HepG2 (cell line): ENCODE data around the gene LDLRAD3. TPM values are rescaled to one million over a fixed set of nuclear protein-coding genes. Genes with fewer than 3 reads are reported as not detected.

ENCODE experiments used
- ATAC-seq: fragments of 200-7000 bp; cut with Tn5 transposase; 3 replicates; pipeline ENCODE4 v1.9.1; 2020; ENCODE audit warnings: mild to moderate bottlenecking, moderate library complexity
- BruUV-seq: library from RNA; stranded (reverse); fragments of 400-500 nt; replicated peaks from 2 replicates; lab custom pipeline; 2021; lab: Mats Ljungman, UMichigan
- CTCF ChIA-PET: fragments of 300-600 bp; formaldehyde crosslinking; extraction: SDS; loops from one replicate; lab custom pipeline; 2021; ENCODE audit warnings: low total read pairs, inconsistent platforms, low intra/inter-chr PET ratio; lab: Yijun Ruan, JAX
- POLR2A ChIA-PET: fragments of 350-600 bp; sonication (Branson Sonifier 250); formaldehyde crosslinking; loops from one replicate; lab custom pipeline; 2020; ENCODE audit warnings: antibody characterized with exemption, inconsistent platforms; lab: Yijun Ruan, JAX
- DNase-seq: peaks from one replicate; pipeline ENCODE4 v3.0.0-alpha.2; 2015; ENCODE audit warnings: low spot score
- FAIRE-seq: peaks from 3 replicates; lab custom pipeline; 2011; peaks lifted over from hg19 to GRCh38; lab: Jason Lieb, UNC
- H2AFZ ChIP-seq: one replicate; pipeline ENCODE4 v1.6.1; 2011; ENCODE audit warnings: low read length, inconsistent platforms
- H3K27ac ChIP-seq: fragments of 300-600 bp; 3 replicates; pipeline ENCODE4 v1.8.0; 2011; ENCODE audit warnings: mixed run types, mild to moderate bottlenecking, mixed read lengths, low read length, inconsistent platforms; ENCODE audit not compliant: insufficient read depth; ENCODE audit errors: extremely low read length
- H3K27me3 ChIP-seq, 2 experiments: fragments of 200-600 bp in 1 of 2; 2 replicates in 1 of 2; 3 replicates in 1 of 2; pipeline versions ENCODE4 v1.6.0 to v1.8.0; 2011; ENCODE audit warnings: low read length in 2 of 2, mild to moderate bottlenecking in 2 of 2, moderate library complexity in 2 of 2, inconsistent platforms in 1 of 2; ENCODE audit not compliant: insufficient read depth in 2 of 2, control insufficient read depth in 1 of 2
- H3K36me3 ChIP-seq, 2 experiments: fragments of 200-600 bp in 1 of 2; replicated peaks in 1 of 2; 2 replicates in 1 of 2; 3 replicates in 1 of 2; pipeline versions ENCODE4 v1.5.1 to v1.8.0; 2011; ENCODE audit warnings: low read length in 2 of 2, inconsistent platforms in 1 of 2; ENCODE audit not compliant: insufficient read depth in 2 of 2, control insufficient read depth in 1 of 2
- H3K4me1 ChIP-seq: 2 replicates; pipeline ENCODE4 v1.5.1; 2012; ENCODE audit warnings: low read length, inconsistent platforms; ENCODE audit not compliant: insufficient read depth
- H3K4me2 ChIP-seq: 2 replicates; pipeline ENCODE4 v1.6.0; 2011; ENCODE audit warnings: low read depth, low read length, inconsistent platforms
- H3K4me3 ChIP-seq, 3 experiments: fragments of 200-600 bp in 1 of 3; sonication (generic), shearing (Covaris generic) in 1 of 3; replicated peaks in 1 of 3; 2 replicates each; pipeline ENCODE4 v1.5.1; 2011 to 2016; ENCODE audit warnings: low read length in 3 of 3, inconsistent platforms in 2 of 3, low read depth in 2 of 3, mild to moderate bottlenecking in 2 of 3, control low read depth in 1 of 3, mixed read lengths in 1 of 3; ENCODE audit not compliant: insufficient read depth in 1 of 3
- H3K79me2 ChIP-seq: one replicate; pipeline ENCODE4 v1.6.1; 2011; ENCODE audit warnings: low read length, inconsistent platforms; ENCODE audit not compliant: insufficient read depth
- H3K9ac ChIP-seq: 2 replicates; pipeline ENCODE4 v1.6.0; 2011; ENCODE audit warnings: mild to moderate bottlenecking, low read depth, low read length, inconsistent platforms; ENCODE audit not compliant: insufficient read depth
- H3K9me3 ChIP-seq: 2 replicates; pipeline ENCODE4 v1.5.1; 2012; ENCODE audit warnings: mild to moderate bottlenecking, low read length
- H4K20me1 ChIP-seq: 2 replicates; pipeline ENCODE4 v1.6.0; 2011; ENCODE audit warnings: inconsistent platforms, mild to moderate bottlenecking, low read length, moderate library complexity; ENCODE audit not compliant: insufficient read depth
- ERF ChIP-seq: IDR thresholded peaks from 2 replicates; pipeline ENCODE4 v1.6.1; 2018; ENCODE audit warnings: missing biosample characterization, missing genetic modification reagents
- HNRNPH1 ChIP-seq: fragments of 200-400 bp; formaldehyde crosslinking; optimal IDR thresholded peaks from 2 replicates; pipeline ENCODE3; 2017; ENCODE audit warnings: mild to moderate bottlenecking, low read depth, low read length
- NONO ChIP-seq, 2 experiments: fragments of 450-650 bp in 1 of 2; sonication (generic) in 1 of 2; formaldehyde crosslinking in 1 of 2; IDR thresholded peaks in 1 of 2; conservative IDR thresholded peaks in 1 of 2; 2 replicates each; pipeline versions ENCODE4 v1.6.1 to v1.8.0; 2017 to 2022; ENCODE audit warnings: mild to moderate bottlenecking in 1 of 2, missing genetic modification reagents in 1 of 2, moderate library complexity in 1 of 2
- ZNF318 ChIP-seq: sonication (generic); formaldehyde crosslinking; IDR thresholded peaks from 2 replicates; pipeline ENCODE4 v1.4.0; 2020; ENCODE audit warnings: mild to moderate bottlenecking, missing genetic modification reagents
- ZNF446 ChIP-seq: sonication (generic); formaldehyde crosslinking; IDR thresholded peaks from 2 replicates; pipeline ENCODE4 v1.5.0; 2020; ENCODE audit warnings: mild to moderate bottlenecking, missing genetic modification reagents
- ZNF644 ChIP-seq: IDR thresholded peaks from 2 replicates; pipeline ENCODE4 v1.6.1; 2016; ENCODE audit warnings: low read depth
- WGBS: methylation state at CpG from one replicate; pipeline ENCODE4 v1.1.6; 2017; ENCODE audit warnings: low lambda C conversion rate; 5-methylcytosine and 5-hydroxymethylcytosine counted together
- in situ Hi-C: cut with HindIII; loops from 2 replicates; pipeline ENCODE4 v1.10.0; 2017; ENCODE audit warnings: low pct_unique_long_range_greater_than_20kb; ENCODE audit not compliant: extremely low pct_ligation_motif_present
- intact Hi-C: fragments of 100-400 bp; cut with micrococcal nuclease; formaldehyde crosslinking; loops from one replicate; pipeline ENCODE4 v1.10.0; 2022; ENCODE audit not compliant: unreplicated experiment
- polyA plus RNA-seq, 8 experiments: library from polyadenylated mRNA; depleted of rRNA in 3 of 8; stranded (reverse) in 7 of 8; unstranded in 1 of 8; fragments of >200 nt; fragmentation: Illumina TruSeq in 4 of 8; extraction: Trizol in 4 of 8; gene quantifications; 2 replicates each; pipeline versions ENCODE4 v1.2.1 to v1.2.3, GENCODE V29; 2011 to 2016; ENCODE audit warnings: low read depth in 4 of 8, missing spikeins in 1 of 8, mixed read lengths in 1 of 8; ENCODE audit not compliant: insufficient read depth in 1 of 8
- total RNA-seq, 5 experiments: library from RNA; depleted of rRNA; stranded (reverse); fragments of >200 nt; fragmentation: Illumina TruSeq; extraction: Trizol; gene quantifications; 2 replicates each; pipeline ENCODE4 v1.2.3, GENCODE V29; 2016; ENCODE audit warnings: low read depth in 1 of 5
- TF ChIP-seq, protein P1 (sequence below): sonication (generic); formaldehyde crosslinking; conservative IDR thresholded peaks from 2 replicates; pipeline ENCODE4 v1.4.0; 2020; ENCODE audit warnings: missing genetic modification reagents

The LDLRAD3 gene
- total and polyA plus RNA-seq, 2 of the 13 experiments (the other 11 are each of a cell fraction or from before 2014, with no cell fraction given), result 0.50 to 0.60 TPM

DNA sequence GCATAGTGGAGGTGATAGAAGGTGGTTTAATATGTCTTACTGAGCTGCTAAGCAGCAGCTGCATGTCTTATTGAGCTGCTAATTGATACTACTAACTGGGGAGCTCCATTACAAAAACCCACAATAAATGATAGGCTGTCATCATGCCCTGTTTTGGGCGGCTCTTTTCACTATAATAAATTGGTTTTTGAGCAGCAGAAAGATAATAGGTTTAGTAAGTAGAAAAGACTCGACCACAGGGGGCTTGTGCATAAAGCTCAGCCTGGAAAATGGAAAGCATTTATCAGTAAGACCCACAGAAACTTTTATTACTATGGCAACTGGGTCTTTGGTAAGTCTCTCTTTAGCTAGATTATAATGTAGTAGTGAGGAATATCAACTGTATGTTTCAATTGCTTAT, 117.6 kb downstream of the LDLRAD3 start:
- FAIRE-seq (no peak), ATAC-seq (no peak), DNase-seq (no peak)
- Histone ChIP-seq H3K9me3 (peaks cover under 1% of the 10 kb centered on the region; the same call in 1 of the 2 replicates), H3K27me3 (no peaks in the 10 kb centered on the region; a peak in 1 of 5 replicates), H3K79me2 (no peaks in the 10 kb centered on the region), H3K4me3 (no peak overlapping the region), H2AFZ (no peak overlapping the region), H3K4me2 (no peak overlapping the region), H3K27ac (no peak overlapping the region), H3K4me1 (no peaks in the 10 kb centered on the region), H4K20me1 (no peaks in the 10 kb centered on the region), H3K36me3 (no peaks in the 10 kb centered on the region), H3K9ac (no peak overlapping the region)
- TF ChIP-seq NONO (IDR thresholded peaks at IDR 0.05) (no peak), NONO (CRISPR knock-in tag; conservative IDR thresholded peaks at IDR 0.05) (no peak), ZNF644 (CRISPR knock-in tag) (no peak), ERF (no peak)
- TF ChIP-seq, protein P1, sequence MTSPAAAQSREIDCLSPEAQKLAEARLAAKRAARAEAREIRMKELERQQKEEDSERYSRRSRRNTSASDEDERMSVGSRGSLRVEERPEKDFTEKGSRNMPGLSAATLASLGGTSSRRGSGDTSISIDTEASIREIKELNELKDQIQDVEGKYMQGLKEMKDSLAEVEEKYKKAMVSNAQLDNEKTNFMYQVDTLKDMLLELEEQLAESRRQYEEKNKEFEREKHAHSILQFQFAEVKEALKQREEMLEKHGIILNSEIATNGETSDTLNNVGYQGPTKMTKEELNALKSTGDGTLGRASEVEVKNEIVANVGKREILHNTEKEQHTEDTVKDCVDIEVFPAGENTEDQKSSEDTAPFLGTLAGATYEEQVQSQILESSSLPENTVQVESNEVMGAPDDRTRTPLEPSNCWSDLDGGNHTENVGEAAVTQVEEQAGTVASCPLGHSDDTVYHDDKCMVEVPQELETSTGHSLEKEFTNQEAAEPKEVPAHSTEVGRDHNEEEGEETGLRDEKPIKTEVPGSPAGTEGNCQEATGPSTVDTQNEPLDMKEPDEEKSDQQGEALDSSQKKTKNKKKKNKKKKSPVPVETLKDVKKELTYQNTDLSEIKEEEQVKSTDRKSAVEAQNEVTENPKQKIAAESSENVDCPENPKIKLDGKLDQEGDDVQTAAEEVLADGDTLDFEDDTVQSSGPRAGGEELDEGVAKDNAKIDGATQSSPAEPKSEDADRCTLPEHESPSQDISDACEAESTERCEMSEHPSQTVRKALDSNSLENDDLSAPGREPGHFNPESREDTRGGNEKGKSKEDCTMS (CRISPR knock-in tag), result no peak
- WGBS, result 9% methylated on average over 2 of the region's 2 CpGs
- ChIA-PET POLR2A (no interaction called here), CTCF (no interaction called here)
- in situ Hi-C loops, result no loop called here
- intact Hi-C loops, result no loop called here
- no TSS peak for BruUV-seq

DNA sequence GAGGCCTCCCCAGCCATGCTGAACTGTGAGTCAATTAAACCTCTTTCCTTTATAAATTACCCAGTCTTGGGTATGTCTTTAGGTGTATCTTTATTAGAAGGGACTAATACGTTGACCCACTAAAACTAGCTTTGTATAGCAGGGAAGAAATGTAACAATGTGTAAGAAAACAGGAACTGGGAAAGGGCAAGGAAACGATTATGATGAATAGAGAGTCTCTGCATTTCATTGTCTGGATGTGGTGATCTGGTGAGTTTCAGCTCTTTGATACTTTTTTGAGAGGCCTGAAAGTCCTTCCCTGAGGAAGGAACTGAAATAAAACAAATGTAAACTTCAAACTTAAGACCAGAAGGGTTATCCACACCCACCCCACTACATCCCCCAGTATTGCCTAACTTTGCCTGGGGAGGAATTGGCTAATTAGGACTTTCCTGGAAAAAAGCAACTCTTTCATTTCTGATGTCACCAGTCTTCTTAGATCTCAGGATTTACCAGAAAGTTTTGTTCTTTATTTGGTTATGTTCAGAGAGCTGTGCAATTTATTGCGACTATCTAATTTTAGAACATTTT, 119.0 kb downstream of the LDLRAD3 start:
- ChIA-PET POLR2A (no interaction called here), CTCF (no interaction called here)
- Histone ChIP-seq H3K79me2 (no peaks in the 10 kb centered on the region), H3K4me2 (no peak overlapping the region), H4K20me1 (no peaks in the 10 kb centered on the region), H3K9ac (no peak overlapping the region), H3K9me3 (peaks cover 6% of the 10 kb centered on the region; the same call in 1 of the 2 replicates), H3K36me3 (no peaks in the 10 kb centered on the region), H3K27me3 (0 out of 5 replicates have a peak, but pooled peaks cover 0 to 1% of the 10 kb centered on the region in 2 experiments), H3K27ac (no peak overlapping the region), H2AFZ (no peak overlapping the region), H3K4me1 (no peaks in the 10 kb centered on the region), H3K4me3 (no peak overlapping the region)
- FAIRE-seq, result no peak
- ATAC-seq, result no peak
- no TSS peak for BruUV-seq
- WGBS, result 1% methylated on average over 3 of the region's 3 CpGs
- intact Hi-C loops, result no loop called here
- DNase-seq, result no peak
- in situ Hi-C loops, result no loop called here
- TF ChIP-seq HNRNPH1 (no peak), ZNF446 (no peak), ZNF318 (CRISPR knock-in tag) (no peak)
